IMR-90 (cell line): ENCODE results near the gene FAM98B. TPM values are rescaled to one million over a fixed set of nuclear protein-coding genes. Genes with fewer than 3 reads are reported as not detected.

Source experiments
- ATAC-seq: fragments of 200-7000 bp; cut with Tn5 transposase; 2 replicates; pipeline ENCODE4 v1.9.1; 2020; ENCODE audit warnings: low read depth, mild to moderate bottlenecking, moderate library complexity
- BruUV-seq: library from RNA; stranded (reverse); fragments of 400-500 nt; replicated peaks from 2 replicates; lab custom pipeline; 2021; lab: Mats Ljungman, UMichigan
- CTCF ChIA-PET: fragments of 300-600 bp; formaldehyde crosslinking; extraction: SDS; loops from one replicate; lab custom pipeline; 2021; ENCODE audit warnings: antibody characterized with exemption; lab: Yijun Ruan, JAX
- POLR2A ChIA-PET: fragments of 300-600 bp; sonication (Branson Sonifier 250); formaldehyde crosslinking; loops from one replicate; lab custom pipeline; 2022; ENCODE audit warnings: antibody characterized with exemption; ENCODE audit not compliant: unreplicated experiment; lab: Charles Lee
- DNase-seq: peaks from one replicate; pipeline ENCODE4 v3.0.0; 2013
- H2AFZ ChIP-seq: replicated peaks from 2 replicates; pipeline ENCODE3; 2013; ENCODE audit warnings: low read length, mild to moderate bottlenecking; ENCODE audit not compliant: poor library complexity
- H2AK5ac ChIP-seq: 2 replicates; pipeline ENCODE4 v1.6.1; 2013; ENCODE audit warnings: low read depth, low read length, inconsistent platforms
- H2AK9ac ChIP-seq: replicated peaks from 2 replicates; pipeline ENCODE3; 2013; ENCODE audit warnings: mild to moderate bottlenecking, low read depth, low read length, moderate library complexity; ENCODE audit not compliant: poor library complexity
- H2BK120ac ChIP-seq: 2 replicates; pipeline ENCODE4 v1.6.1; 2013; ENCODE audit warnings: low read depth, low read length, inconsistent platforms
- H2BK15ac ChIP-seq: 3 replicates; pipeline ENCODE4 v1.6.1; 2013; ENCODE audit warnings: low read depth, low read length, inconsistent platforms
- H2BK20ac ChIP-seq: 2 replicates; pipeline ENCODE4 v1.6.1; 2013; ENCODE audit warnings: low read depth, mild to moderate bottlenecking, inconsistent platforms, low read length, moderate library complexity
- H2BK5ac ChIP-seq: 2 replicates; pipeline ENCODE4 v1.6.1; 2013; ENCODE audit warnings: mild to moderate bottlenecking, low read depth, low read length, inconsistent platforms; ENCODE audit not compliant: poor library complexity, severe bottlenecking
- H3K14ac ChIP-seq: replicated peaks from 2 replicates; pipeline ENCODE4 v1.6.1; 2013; ENCODE audit warnings: low read depth, low read length, inconsistent platforms
- H3K18ac ChIP-seq: 2 replicates; pipeline ENCODE4 v1.6.1; 2013; ENCODE audit warnings: low read depth, low read length, control low read depth
- H3K23ac ChIP-seq: 2 replicates; pipeline ENCODE4 v1.6.1; 2013; ENCODE audit warnings: low read depth, low read length, inconsistent platforms
- H3K27ac ChIP-seq: 2 replicates; pipeline ENCODE4 v1.5.1; 2013; ENCODE audit warnings: mild to moderate bottlenecking, control low read depth, low read length; ENCODE audit not compliant: insufficient read depth
- H3K27me3 ChIP-seq: 2 replicates; pipeline ENCODE4 v1.6.1; 2013; ENCODE audit warnings: low read length; ENCODE audit not compliant: control insufficient read depth, insufficient read depth
- H3K36me3 ChIP-seq: 2 replicates; pipeline ENCODE4 v1.6.1; 2013; ENCODE audit warnings: low read length, mixed read lengths; ENCODE audit not compliant: control insufficient read depth, insufficient read depth
- H3K4ac ChIP-seq: 2 replicates; pipeline ENCODE4 v1.6.1; 2013; ENCODE audit warnings: low read depth, low read length, inconsistent platforms
- H3K4me1 ChIP-seq: 2 replicates; pipeline ENCODE4 v1.6.1; 2013; ENCODE audit warnings: low read length, mixed read lengths; ENCODE audit not compliant: control insufficient read depth, insufficient read depth
- H3K4me2 ChIP-seq: 2 replicates; pipeline ENCODE4 v1.6.1; 2013; ENCODE audit warnings: low read depth, mild to moderate bottlenecking, control low read depth, low read length, moderate library complexity
- H3K4me3 ChIP-seq: 2 replicates; pipeline ENCODE4 v1.5.1; 2013; ENCODE audit warnings: low read depth, mild to moderate bottlenecking, control low read depth, low read length, moderate library complexity; ENCODE audit not compliant: insufficient read depth
- H3K56ac ChIP-seq: 2 replicates; pipeline ENCODE4 v1.6.1; 2013; ENCODE audit warnings: low read length, inconsistent platforms; ENCODE audit not compliant: insufficient read depth; ENCODE audit errors: extremely low read depth
- H3K79me1 ChIP-seq, 2 experiments: 2 replicates each; pipeline ENCODE4 v1.6.1; 2013; ENCODE audit warnings: low read length in 2 of 2, inconsistent platforms in 1 of 2, low read depth in 1 of 2
- H3K9ac ChIP-seq: 2 replicates; pipeline ENCODE4 v1.6.1; 2013; ENCODE audit warnings: low read depth, low read length, control low read depth
- H3K9me1 ChIP-seq: 2 replicates; pipeline ENCODE4 v1.6.1; 2013; ENCODE audit warnings: low read length, inconsistent platforms; ENCODE audit not compliant: insufficient read depth
- H3K9me3 ChIP-seq: 2 replicates; pipeline ENCODE4 v1.6.1; 2013; ENCODE audit warnings: low read length; ENCODE audit not compliant: control insufficient read depth, insufficient read depth
- H4K20me1 ChIP-seq: 2 replicates; pipeline ENCODE4 v1.6.1; 2013; ENCODE audit warnings: low read length, inconsistent platforms; ENCODE audit not compliant: insufficient read depth
- H4K5ac ChIP-seq: 2 replicates; pipeline ENCODE4 v1.6.1; 2013; ENCODE audit warnings: mild to moderate bottlenecking, low read depth, low read length, control low read depth
- H4K8ac ChIP-seq, 2 experiments: 2 replicates each; pipeline ENCODE4 v1.6.1; 2013; ENCODE audit warnings: low read depth in 2 of 2, low read length in 2 of 2, control low read depth in 1 of 2, inconsistent platforms in 1 of 2
- H4K91ac ChIP-seq: 2 replicates; pipeline ENCODE4 v1.6.1; 2013; ENCODE audit warnings: low read depth, low read length, inconsistent platforms; ENCODE audit not compliant: insufficient read depth
- CTCF ChIP-seq: conservative IDR thresholded peaks from 2 replicates; pipeline ENCODE4 v1.5.1; 2012; ENCODE audit warnings: mild to moderate bottlenecking, low read depth, low read length, improper control_type of control experiment
- RAD21 ChIP-seq: IDR thresholded peaks from 2 replicates; pipeline ENCODE4 v1.6.1; 2012; ENCODE audit warnings: low read length, improper control_type of control experiment
- WGBS, 2 experiments: methylation state at CpG; one replicate each; pipeline versions ENCODE4 v1.1.5 to v1.1.7; 2013; ENCODE audit warnings: missing lambda C conversion rate in 2 of 2; ENCODE audit not compliant: insufficient read length in 1 of 2; ENCODE audit errors: extremely low coverage in 2 of 2; 5-methylcytosine and 5-hydroxymethylcytosine counted together
- dilution Hi-C: fragments of 300-500 bp; cut with HindIII; formaldehyde crosslinking; loops from one replicate; pipeline ENCODE4 v1.14.3; 2018; ENCODE audit warnings: low sequenced_read_pairs; ENCODE audit not compliant: unreplicated experiment
- in situ Hi-C: fragments of 300-500 bp; cut with MboI; formaldehyde crosslinking; loops from 3 replicates; pipeline ENCODE4 v1.14.3; 2019; ENCODE audit warnings: low sequenced_read_pairs, inconsistent platforms, mixed read lengths
- intact Hi-C: fragments of 100-400 bp; cut with micrococcal nuclease; formaldehyde crosslinking; loops from 2 replicates; pipeline ENCODE4 v1.10.0; 2022
- polyA plus RNA-seq, 3 experiments: library from polyadenylated mRNA; depleted of rRNA; stranded (reverse); fragments of >200 nt; gene quantifications; 2 replicates each; pipeline ENCODE4 v1.2.3, GENCODE V29; 2012; ENCODE audit warnings: low replicate concordance in 1 of 3
- total RNA-seq: library from RNA; depleted of rRNA; stranded (reverse); fragments of >200 nt; gene quantifications from 2 replicates; pipeline ENCODE4 v1.2.3, GENCODE V29; 2012

Gene FAM98B
- total and polyA plus RNA-seq, 2 of the 4 experiments (the other 2 are of a cell fraction): 2.7 to 12.2 TPM

GRCh38 chr15:38512901-38513300 is 59.0 kb downstream of the FAM98B start:
- dilution Hi-C loops: no loop called here

More at GRCh38 chr15:38512901-38513300, 59.0 kb downstream of the FAM98B start:
- Histone ChIP-seq H2AK5ac (no peak overlapping the region), H3K27ac (no peak overlapping the region), H3K9me3 (no peaks in the 10 kb centered on the region), H4K20me1 (no peaks in the 10 kb centered on the region), H4K5ac (no peak overlapping the region), H3K23ac (no peak overlapping the region), H3K27me3 (no peaks in the 10 kb centered on the region), H3K4me3 (no peak overlapping the region), H4K8ac (no peak overlapping the region), H2BK20ac (no peak overlapping the region), H3K9me1 (no peaks in the 10 kb centered on the region), H3K9ac (no peak overlapping the region), H3K56ac (no peak overlapping the region), H3K36me3 (no peaks in the 10 kb centered on the region), H2BK120ac (no peak overlapping the region), H3K4me2 (no peak overlapping the region), H3K79me1 (no peaks in the 10 kb centered on the region), H2AK9ac (no peak overlapping the region), H3K4me1 (peaks cover 7% of the 10 kb centered on the region), H3K14ac (no peak overlapping the region), H2AFZ (no peak overlapping the region), H2BK15ac (no peak overlapping the region), H4K91ac (no peak overlapping the region), H3K4ac (no peak overlapping the region), H3K18ac (no peak overlapping the region), H2BK5ac (no peak overlapping the region)
- DNase-seq (no peak), ATAC-seq (no peak)
- BruUV-seq: no TSS peak
- no peak for TF ChIP-seq RAD21
- TF ChIP-seq CTCF: no peak
- intact Hi-C loops: no loop called here
- in situ Hi-C loops: no loop called here
- no CpG with 5 or more reads among the region's 1 CpG for WGBS, 2 experiments
- ChIA-PET POLR2A (no interaction called here), CTCF (interaction anchor here (1.5 kb wide), 1 partner anchor 51 kb away, joined by 3 read pairs; no protein-coding TSS in a partner anchor)
